Thymus (tissue), 11 donors: Measurements from ENCODE around the gene BCHE. TPM values are rescaled to one million over a fixed set of nuclear protein-coding genes. Genes with fewer than 3 reads are reported as not detected.

Source experiments
- DNase-seq, 9 donors: peaks; one replicate each; pipeline ENCODE4 v3.0.0-alpha.2; 2013; ENCODE audit warnings: low spot score in 9 of 9, low read depth in 6 of 9, missing footprints in 1 of 9
- H3K27ac ChIP-seq, 2 donors: one replicate each; pipeline ENCODE4 v1.5.1; 2013; ENCODE audit warnings: control low read depth in 1 of 2, low read depth in 1 of 2, low read length in 1 of 2, mild to moderate bottlenecking in 1 of 2, moderate library complexity in 1 of 2
- H3K27me3 ChIP-seq, 2 donors: one replicate each; pipeline ENCODE4 v1.5.1; 2013; ENCODE audit warnings: low read length in 1 of 2; ENCODE audit not compliant: control insufficient read depth in 2 of 2, insufficient read depth in 1 of 2
- H3K36me3 ChIP-seq, 2 donors: one replicate each; pipeline ENCODE4 v1.5.1; 2013; ENCODE audit warnings: low read length in 1 of 2, mild to moderate bottlenecking in 1 of 2, moderate library complexity in 1 of 2; ENCODE audit not compliant: control insufficient read depth in 2 of 2, insufficient read depth in 2 of 2
- H3K4me1 ChIP-seq, 2 donors: one replicate each; pipeline ENCODE4 v1.5.1; 2013; ENCODE audit warnings: low read length in 2 of 2; ENCODE audit not compliant: control insufficient read depth in 2 of 2, insufficient read depth in 2 of 2
- H3K4me3 ChIP-seq, 2 donors: one replicate each; pipeline ENCODE4 v1.5.1; 2013; ENCODE audit warnings: low read length in 2 of 2, control low read depth in 1 of 2, mild to moderate bottlenecking in 1 of 2
- H3K9me3 ChIP-seq, 2 donors: one replicate each; pipeline ENCODE4 v1.5.1; 2013; ENCODE audit warnings: low read length in 1 of 2, mild to moderate bottlenecking in 1 of 2; ENCODE audit not compliant: control insufficient read depth in 2 of 2, insufficient read depth in 1 of 2
- WGBS: extraction: QIAGEN DNeasy Blood & Tissue Kit; methylation state at CpG from one replicate; pipeline ENCODE4 v1.1.7; 2013; 5-methylcytosine and 5-hydroxymethylcytosine counted together
- polyA plus RNA-seq: library from polyadenylated mRNA; stranded (reverse); fragments of 200-250 nt; gene quantifications from one replicate; pipeline ENCODE4 v1.2.3, GENCODE V29; 2013
- total RNA-seq: library from RNA; stranded (reverse); fragments of 120-200 nt; gene quantifications from one replicate; pipeline ENCODE4 v1.2.4, GENCODE V29; 2013
- donor health status: healthy.

BCHE gene
- total and polyA plus RNA-seq, 2 donors = 2.1 to 12.4 TPM

DNA sequence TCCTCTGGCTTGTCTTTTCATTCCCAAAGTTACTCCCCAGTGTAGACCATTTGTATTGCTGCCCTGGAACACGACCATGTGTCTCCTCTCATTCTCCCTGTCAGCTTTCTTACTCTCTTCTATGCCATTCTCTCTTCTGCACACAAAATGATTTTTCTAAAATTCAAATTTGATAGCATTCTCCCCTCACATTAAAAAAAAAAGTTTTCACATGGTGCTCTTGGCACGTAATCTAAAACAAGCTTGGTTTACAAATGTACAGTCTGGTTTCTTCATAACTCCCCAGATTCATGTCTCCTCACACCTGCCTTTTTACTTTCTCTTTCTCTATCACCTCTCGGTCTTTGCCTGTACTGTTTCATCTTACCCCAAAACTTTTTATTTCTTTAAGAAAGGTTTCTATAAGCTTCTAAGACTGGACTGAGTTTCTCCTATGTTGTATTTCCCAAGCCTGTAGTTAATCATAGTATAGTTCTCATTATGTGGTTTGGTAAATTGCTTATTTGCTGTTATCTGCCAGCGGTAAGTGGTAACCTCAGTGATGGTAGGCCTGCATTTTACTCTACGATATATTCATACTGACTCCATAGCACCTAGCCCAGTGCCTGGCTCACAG is 31.2 kb downstream of the BCHE start:
- 68% methylated on average over 5 of the region's 5 CpGs for WGBS
- H3K27me3 ChIP-seq = no peaks in the 10 kb centered on the region
- DNase-seq = peak in 1 of 9 donors; percentile 9
- no peaks in the 10 kb centered on the region for H3K4me1 ChIP-seq
- no peaks in the 10 kb centered on the region for H3K36me3 ChIP-seq
- no peaks in the 10 kb centered on the region for H3K9me3 ChIP-seq
- peak overlapping the region in 1 of 2 donors; percentile 42 for H3K27ac ChIP-seq
- peak overlapping the region in 1 of 2 donors; percentile 14 for H3K4me3 ChIP-seq

DNA sequence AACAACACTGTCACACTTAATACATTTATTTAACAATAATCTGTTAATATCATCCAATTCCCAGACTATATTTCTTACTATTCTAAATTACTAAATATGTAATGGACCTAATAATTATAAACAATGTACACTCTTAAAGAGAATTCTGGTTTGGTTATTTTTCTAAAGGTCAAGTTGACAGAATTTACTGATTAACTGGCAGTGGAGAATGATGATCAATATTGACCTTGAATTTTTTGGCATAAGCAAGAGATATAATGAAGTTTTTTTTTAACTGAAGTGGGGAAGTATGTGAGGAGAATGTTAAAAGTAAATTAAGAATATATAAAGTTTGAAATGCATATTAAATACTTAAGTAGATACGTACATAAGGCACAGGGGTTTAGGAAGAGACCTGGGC is 33.8 kb downstream of the BCHE start:
- H3K27ac ChIP-seq = no peak overlapping the region
- no peaks in the 10 kb centered on the region for H3K9me3 ChIP-seq
- H3K4me3 ChIP-seq = no peak overlapping the region
- no peaks in the 10 kb centered on the region for H3K4me1 ChIP-seq
- no peaks in the 10 kb centered on the region for H3K27me3 ChIP-seq
- H3K36me3 ChIP-seq = no peaks in the 10 kb centered on the region
- no peak for DNase-seq
- 95% methylated on average over 1 of the region's 1 CpG for WGBS

DNA sequence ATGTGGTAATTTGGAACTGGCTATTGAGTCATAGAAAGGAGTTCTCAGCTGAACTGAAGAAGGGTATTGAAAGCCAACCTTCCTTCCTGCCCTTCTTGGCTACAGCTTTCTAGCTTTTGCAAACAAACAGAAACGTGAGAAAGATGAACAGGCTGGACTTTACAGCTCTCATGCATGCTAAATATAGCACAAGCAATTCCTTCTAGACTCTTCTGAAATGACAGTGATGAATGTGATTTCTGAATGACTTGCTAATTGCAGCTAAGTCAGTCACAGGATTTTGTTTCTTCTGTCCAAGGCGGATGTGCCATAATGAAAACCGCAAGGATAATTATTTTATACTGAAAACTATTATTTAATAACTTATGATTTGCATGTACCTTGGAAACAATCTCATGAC is 36.3 kb downstream of the BCHE start:
- DNase-seq = peak in 1 of 9 donors; percentile 2
- Histone ChIP-seq H3K4me1 (no peaks in the 10 kb centered on the region), H3K9me3 (no peaks in the 10 kb centered on the region), H3K4me3 (no peak overlapping the region), H3K36me3 (no peaks in the 10 kb centered on the region), H3K27ac (no peak overlapping the region), H3K27me3 (no peaks in the 10 kb centered on the region)
- WGBS = 72% methylated on average over 3 of the region's 3 CpGs

- H3K4me3 ChIP-seq = no peak overlapping the region
- no peaks in the 10 kb centered on the region for H3K27me3 ChIP-seq
- H3K9me3 ChIP-seq = no peaks in the 10 kb centered on the region
- no peaks in the 10 kb centered on the region for H3K4me1 ChIP-seq
- H3K27ac ChIP-seq = no peak overlapping the region
- 88% methylated on average over 1 of the region's 1 CpG for WGBS
- no peaks in the 10 kb centered on the region for H3K36me3 ChIP-seq
- no peak for DNase-seq
These were observed 38.2 kb downstream of the BCHE start for GRCh38 chr3:165799026-165799425.

GRCh38 chr3:165797551-165797950 is 39.7 kb downstream of the BCHE start:
- DNase-seq = no peak
- Histone ChIP-seq H3K4me1 (no peaks in the 10 kb centered on the region), H3K36me3 (no peaks in the 10 kb centered on the region), H3K27me3 (no peaks in the 10 kb centered on the region), H3K9me3 (no peaks in the 10 kb centered on the region), H3K27ac (no peak overlapping the region), H3K4me3 (no peak overlapping the region)
- WGBS = 85% methylated on average over 2 of the region's 2 CpGs

GRCh38 chr3:165796701-165797100 is 40.5 kb downstream of the BCHE start:
- H3K27ac ChIP-seq = no peak overlapping the region
- H3K4me3 ChIP-seq = no peak overlapping the region
- 75% methylated on average over 2 of the region's 2 CpGs for WGBS
- H3K4me1 ChIP-seq = no peaks in the 10 kb centered on the region
- H3K36me3 ChIP-seq = no peaks in the 10 kb centered on the region
- H3K9me3 ChIP-seq = no peaks in the 10 kb centered on the region
- no peaks in the 10 kb centered on the region for H3K27me3 ChIP-seq
- no peak for DNase-seq

- 93% methylated on average over 4 of the region's 4 CpGs for WGBS
- Histone ChIP-seq H3K36me3 (no peaks in the 10 kb centered on the region), H3K9me3 (peaks cover 0 to 5% of the 10 kb centered on the region in 2 donors), H3K4me3 (no peak overlapping the region), H3K4me1 (no peaks in the 10 kb centered on the region), H3K27me3 (no peaks in the 10 kb centered on the region), H3K27ac (no peak overlapping the region)
- DNase-seq = no peak
These were observed 48.7 kb downstream of the BCHE start for GRCh38 chr3:165788531-165788930.

- Histone ChIP-seq H3K27me3 (no peaks in the 10 kb centered on the region), H3K4me1 (no peaks in the 10 kb centered on the region), H3K36me3 (no peaks in the 10 kb centered on the region), H3K27ac (no peak overlapping the region), H3K9me3 (peaks cover 0 to 4% of the 10 kb centered on the region in 2 donors), H3K4me3 (no peak overlapping the region)
- WGBS = 92% methylated on average over 4 of the region's 4 CpGs
- no peak for DNase-seq
These were observed 51.2 kb downstream of the BCHE start for GRCh38 chr3:165786013-165786412.

GRCh38 chr3:165784337-165784736 is 52.9 kb downstream of the BCHE start:
- DNase-seq = no peak

More at GRCh38 chr3:165784337-165784736, 52.9 kb downstream of the BCHE start:
- H3K27me3 ChIP-seq = no peaks in the 10 kb centered on the region
- H3K36me3 ChIP-seq = no peaks in the 10 kb centered on the region
- H3K9me3 ChIP-seq = no peaks in the 10 kb centered on the region
- no peak overlapping the region for H3K27ac ChIP-seq
- 95% methylated on average over 3 of the region's 3 CpGs for WGBS
- no peaks in the 10 kb centered on the region for H3K4me1 ChIP-seq
- no peak overlapping the region for H3K4me3 ChIP-seq
